HepG2 (cell line): ENCODE data around the gene CENPB. TPM values are rescaled to one million over a fixed set of nuclear protein-coding genes. Genes with fewer than 3 reads are reported as not detected.

Experiments
- ARID3A ChIP-seq: IDR thresholded peaks from 2 replicates; pipeline ENCODE4 v1.6.1; 2012; ENCODE audit warnings: low read depth, low read length, improper control_type of control experiment
- BRCA1 ChIP-seq: sonication (generic); formaldehyde crosslinking; IDR thresholded peaks from 2 replicates; pipeline ENCODE4 v1.4.0; 2020; ENCODE audit warnings: missing genetic modification reagents
- DPF2 ChIP-seq: sonication (generic); formaldehyde crosslinking; IDR thresholded peaks from 2 replicates; pipeline ENCODE4 v1.4.0; 2020; ENCODE audit warnings: mild to moderate bottlenecking, low read depth, missing genetic modification reagents, borderline replicate concordance
- KMT2A ChIP-seq: sonication (generic); formaldehyde crosslinking; IDR thresholded peaks from 2 replicates; pipeline ENCODE4 v1.4.0; 2020; ENCODE audit warnings: missing genetic modification reagents
- RFX3 ChIP-seq: IDR thresholded peaks from 2 replicates; pipeline ENCODE4 v1.6.1; 2016; ENCODE audit warnings: missing biosample characterization, missing genetic modification reagents
- SRSF1 ChIP-seq: fragments of 200-400 bp; formaldehyde crosslinking; optimal IDR thresholded peaks from 2 replicates; pipeline ENCODE3; 2017; ENCODE audit warnings: mild to moderate bottlenecking, low read depth, low read length, moderate library complexity
- THYN1 ChIP-seq: sonication (generic); formaldehyde crosslinking; IDR thresholded peaks from 2 replicates; pipeline ENCODE4 v1.8.1; 2023; ENCODE audit warnings: low read depth, mild to moderate bottlenecking, moderate library complexity, missing genetic modification reagents, borderline replicate concordance
- ZBTB49 ChIP-seq: sonication (generic); formaldehyde crosslinking; IDR thresholded peaks from 2 replicates; pipeline ENCODE4 v1.4.0; 2020; ENCODE audit warnings: missing genetic modification reagents, borderline replicate concordance
- ZEB1 ChIP-seq: IDR thresholded peaks from 2 replicates; pipeline ENCODE4 v1.6.1; 2012; ENCODE audit warnings: mild to moderate bottlenecking, low read depth, inconsistent platforms; ENCODE audit not compliant: insufficient replicate concordance
- ZNF367 ChIP-seq: sonication (generic); formaldehyde crosslinking; IDR thresholded peaks from 2 replicates; pipeline ENCODE4 v1.4.0; 2020; ENCODE audit warnings: missing genetic modification reagents, borderline replicate concordance
- ZNF383 ChIP-seq: sonication (generic); formaldehyde crosslinking; IDR thresholded peaks from 2 replicates; pipeline ENCODE4 v1.4.0; 2020; ENCODE audit warnings: missing genetic modification reagents, mild to moderate bottlenecking, borderline replicate concordance
- ZNF44 ChIP-seq: sonication (generic); formaldehyde crosslinking; IDR thresholded peaks from 2 replicates; pipeline ENCODE4 v1.5.1; 2020; ENCODE audit warnings: mild to moderate bottlenecking, missing genetic modification reagents
- ZNF446 ChIP-seq: sonication (generic); formaldehyde crosslinking; IDR thresholded peaks from 2 replicates; pipeline ENCODE4 v1.5.0; 2020; ENCODE audit warnings: mild to moderate bottlenecking, missing genetic modification reagents
- ZNF451 ChIP-seq: sonication (generic); formaldehyde crosslinking; IDR thresholded peaks from 2 replicates; pipeline ENCODE4 v1.5.0; 2020; ENCODE audit warnings: mild to moderate bottlenecking, missing genetic modification reagents
- polyA plus RNA-seq, 8 experiments: library from polyadenylated mRNA; depleted of rRNA in 3 of 8; stranded (reverse) in 7 of 8; unstranded in 1 of 8; fragments of >200 nt; fragmentation: Illumina TruSeq in 4 of 8; extraction: Trizol in 4 of 8; gene quantifications; 2 replicates each; pipeline versions ENCODE4 v1.2.1 to v1.2.3, GENCODE V29; 2011 to 2016; ENCODE audit warnings: low read depth in 4 of 8, missing spikeins in 1 of 8, mixed read lengths in 1 of 8; ENCODE audit not compliant: insufficient read depth in 1 of 8
- total RNA-seq, 5 experiments: library from RNA; depleted of rRNA; stranded (reverse); fragments of >200 nt; fragmentation: Illumina TruSeq; extraction: Trizol; gene quantifications; 2 replicates each; pipeline ENCODE4 v1.2.3, GENCODE V29; 2016; ENCODE audit warnings: low read depth in 1 of 5

Gene CENPB
- total and polyA plus RNA-seq, 2 of the 13 experiments (the other 11 are each of a cell fraction or from before 2014, with no cell fraction given), result 10.4 to 54.5 TPM

GRCh38 chr20:3767110-3767426 is 19.5 kb downstream of the CENPB start (continued):
- 0 out of 2 replicates have a peak, but pooled peaks have one; percentile 32 for TF ChIP-seq ZNF451 (CRISPR knock-in tag)
- peak; percentile 93; the same call in 1 of the 2 replicates for TF ChIP-seq THYN1
- peak; percentile 83; the same call in 1 of the 2 replicates for TF ChIP-seq ZNF383 (CRISPR knock-in tag)
- no peak for TF ChIP-seq ZBTB49 (CRISPR knock-in tag)
- TF ChIP-seq DPF2 (CRISPR knock-in tag), result no peak
- TF ChIP-seq RFX3 (CRISPR knock-in tag), result no peak
- no peak for TF ChIP-seq ARID3A
- TF ChIP-seq BRCA1 (CRISPR knock-in tag), result no peak
- TF ChIP-seq SRSF1, result peak; percentile 48
- TF ChIP-seq ZNF446 (CRISPR knock-in tag), result peak; percentile 93; the same call in 1 of the 2 replicates
- TF ChIP-seq ZEB1, result peak; percentile 36
- 0 out of 2 replicates have a peak, but pooled peaks have one; percentile 17 for TF ChIP-seq ZNF367 (CRISPR knock-in tag)
- no peak for TF ChIP-seq KMT2A (CRISPR knock-in tag)
- no peak for TF ChIP-seq ZNF44
- TF ChIP-seq, all 625 proteins: peak for 29
